PFSK-1 (cell line): ENCODE results near the gene TRAPPC2.

ENCODE experiments used
- FOXP2 ChIP-seq: optimal IDR thresholded peaks from 2 replicates; pipeline ENCODE3; 2011; ENCODE audit warnings: borderline replicate concordance, control low read depth, inconsistent platforms; ENCODE audit not compliant: insufficient read depth; ENCODE audit errors: extremely low read length, extremely low read depth
- POLR2AphosphoS5 ChIP-seq: IDR thresholded peaks from 2 replicates; pipeline ENCODE4 v1.6.1; 2012; ENCODE audit warnings: low read depth, mild to moderate bottlenecking, control low read depth, low read length, moderate library complexity
- SIN3A ChIP-seq: IDR thresholded peaks from 2 replicates; pipeline ENCODE4 v1.6.1; 2012; ENCODE audit warnings: mild to moderate bottlenecking, low read length, moderate library complexity, borderline replicate concordance; ENCODE audit not compliant: insufficient read depth
- TAF1 ChIP-seq: IDR thresholded peaks from 2 replicates; pipeline ENCODE4 v1.6.1; 2012; ENCODE audit warnings: low read length, control low read depth, borderline replicate concordance; ENCODE audit not compliant: insufficient read depth
- TF ChIP-seq, protein P1 (sequence below), 2 experiments: IDR thresholded peaks; 2 replicates each; pipeline versions ENCODE4 v1.6.1 to v1.8.0; 2011 to 2012; ENCODE audit warnings: low read depth in 2 of 2, low read length in 2 of 2, control low read depth in 1 of 2, inconsistent platforms in 1 of 2, mild to moderate bottlenecking in 1 of 2, moderate library complexity in 1 of 2; ENCODE audit not compliant: insufficient read depth in 1 of 2

DNA sequence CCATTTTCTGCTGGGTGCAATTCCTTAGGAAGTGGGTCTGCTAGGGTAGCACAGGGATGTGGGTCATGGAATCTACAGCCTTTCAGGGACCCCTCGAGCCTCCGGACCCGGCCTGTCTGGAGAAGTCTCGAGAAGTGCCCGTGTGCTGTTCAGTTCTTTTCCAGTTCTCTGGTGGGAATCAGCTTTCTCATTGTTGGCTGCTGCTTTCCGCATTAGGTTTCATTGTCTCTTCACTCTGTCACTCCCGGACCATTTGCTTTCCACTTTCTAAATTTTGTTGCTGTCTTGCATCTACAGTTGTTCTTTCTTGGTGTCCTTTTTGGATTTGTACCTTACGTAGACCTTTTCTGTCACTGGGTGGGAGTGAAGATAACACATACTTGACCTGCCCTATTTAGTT lies 39.4 kb downstream of the TRAPPC2 start:
- TF ChIP-seq POLR2AphosphoS5, result no peak
- TF ChIP-seq, protein P1, sequence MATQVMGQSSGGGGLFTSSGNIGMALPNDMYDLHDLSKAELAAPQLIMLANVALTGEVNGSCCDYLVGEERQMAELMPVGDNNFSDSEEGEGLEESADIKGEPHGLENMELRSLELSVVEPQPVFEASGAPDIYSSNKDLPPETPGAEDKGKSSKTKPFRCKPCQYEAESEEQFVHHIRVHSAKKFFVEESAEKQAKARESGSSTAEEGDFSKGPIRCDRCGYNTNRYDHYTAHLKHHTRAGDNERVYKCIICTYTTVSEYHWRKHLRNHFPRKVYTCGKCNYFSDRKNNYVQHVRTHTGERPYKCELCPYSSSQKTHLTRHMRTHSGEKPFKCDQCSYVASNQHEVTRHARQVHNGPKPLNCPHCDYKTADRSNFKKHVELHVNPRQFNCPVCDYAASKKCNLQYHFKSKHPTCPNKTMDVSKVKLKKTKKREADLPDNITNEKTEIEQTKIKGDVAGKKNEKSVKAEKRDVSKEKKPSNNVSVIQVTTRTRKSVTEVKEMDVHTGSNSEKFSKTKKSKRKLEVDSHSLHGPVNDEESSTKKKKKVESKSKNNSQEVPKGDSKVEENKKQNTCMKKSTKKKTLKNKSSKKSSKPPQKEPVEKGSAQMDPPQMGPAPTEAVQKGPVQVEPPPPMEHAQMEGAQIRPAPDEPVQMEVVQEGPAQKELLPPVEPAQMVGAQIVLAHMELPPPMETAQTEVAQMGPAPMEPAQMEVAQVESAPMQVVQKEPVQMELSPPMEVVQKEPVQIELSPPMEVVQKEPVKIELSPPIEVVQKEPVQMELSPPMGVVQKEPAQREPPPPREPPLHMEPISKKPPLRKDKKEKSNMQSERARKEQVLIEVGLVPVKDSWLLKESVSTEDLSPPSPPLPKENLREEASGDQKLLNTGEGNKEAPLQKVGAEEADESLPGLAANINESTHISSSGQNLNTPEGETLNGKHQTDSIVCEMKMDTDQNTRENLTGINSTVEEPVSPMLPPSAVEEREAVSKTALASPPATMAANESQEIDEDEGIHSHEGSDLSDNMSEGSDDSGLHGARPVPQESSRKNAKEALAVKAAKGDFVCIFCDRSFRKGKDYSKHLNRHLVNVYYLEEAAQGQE (IDR thresholded peaks at IDR 0.05; ENCODE audit: insufficient read depth in 1 of 2, low read depth in 2 of 2, low read length in 2 of 2), result no peak
- no peak for TF ChIP-seq TAF1
- TF ChIP-seq SIN3A, result no peak
- TF ChIP-seq FOXP2, result no peak
